Endometrium (tissue), 2 donors: ENCODE data around the gene NDE1.

Experiments used
- FAIRE-seq: peaks from 2 replicates; lab custom pipeline; 2012; peaks lifted over from hg19 to GRCh38; lab: Jason Lieb, UNC
- donor health status: control.
- donor health status: control.

NDE1 gene

GRCh38 chr16:15739464-15739863 is 89.4 kb downstream of the NDE1 start:
- FAIRE-seq: no peak

DNA sequence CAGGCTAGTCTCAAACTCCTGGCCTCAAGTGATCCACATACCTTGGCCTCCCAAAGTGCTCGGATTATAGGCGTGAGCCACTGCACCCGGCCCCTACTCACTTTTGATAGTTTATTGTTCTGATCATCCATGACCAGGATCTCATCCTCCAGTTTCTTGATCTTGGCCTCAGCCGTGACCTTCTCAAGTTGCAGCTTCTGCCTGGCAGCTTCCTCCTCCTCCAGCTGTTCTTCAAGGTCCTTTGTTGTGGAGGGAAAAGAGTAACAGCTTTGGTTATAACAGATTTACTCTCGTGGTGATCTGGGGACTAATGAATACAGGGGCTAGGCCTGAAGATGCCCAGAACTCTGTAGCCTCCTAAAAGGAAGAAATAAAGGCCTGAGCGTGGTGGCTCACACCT is 89.9 kb downstream of the NDE1 start:
- no peak for FAIRE-seq

DNA sequence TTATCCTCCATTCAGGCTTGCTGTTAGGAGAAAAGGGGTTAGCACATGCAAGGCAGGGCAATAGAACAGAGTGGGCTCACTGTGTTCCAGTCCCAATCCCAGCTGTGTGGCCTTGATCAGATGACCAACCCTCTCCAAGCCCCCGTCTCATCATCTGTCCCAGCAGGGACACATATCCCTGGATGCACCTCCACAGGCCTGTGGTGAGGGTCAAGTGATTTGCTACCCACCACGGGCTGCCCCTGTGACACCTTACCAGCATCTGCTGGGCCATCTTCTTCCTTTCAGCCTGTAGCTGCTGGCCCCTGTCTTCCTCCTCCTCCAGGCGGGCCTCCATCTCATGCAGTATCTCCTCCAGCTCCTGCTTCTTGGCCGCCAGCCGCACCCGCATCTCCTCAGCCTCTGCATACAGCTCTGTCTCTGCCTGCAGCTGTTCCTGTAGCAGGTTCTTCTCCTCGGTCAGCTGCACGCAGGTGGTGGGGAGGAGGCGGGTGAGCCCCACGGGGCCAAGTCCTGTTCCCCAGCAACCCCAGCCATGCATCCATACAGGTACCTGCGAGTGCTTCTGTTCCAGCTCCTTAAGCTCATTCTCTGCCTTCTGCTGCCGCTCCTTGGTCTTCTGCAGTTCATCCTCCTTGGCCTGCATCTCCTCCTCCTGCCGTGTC is 91.3 kb downstream of the NDE1 start:
- FAIRE-seq: no peak

DNA sequence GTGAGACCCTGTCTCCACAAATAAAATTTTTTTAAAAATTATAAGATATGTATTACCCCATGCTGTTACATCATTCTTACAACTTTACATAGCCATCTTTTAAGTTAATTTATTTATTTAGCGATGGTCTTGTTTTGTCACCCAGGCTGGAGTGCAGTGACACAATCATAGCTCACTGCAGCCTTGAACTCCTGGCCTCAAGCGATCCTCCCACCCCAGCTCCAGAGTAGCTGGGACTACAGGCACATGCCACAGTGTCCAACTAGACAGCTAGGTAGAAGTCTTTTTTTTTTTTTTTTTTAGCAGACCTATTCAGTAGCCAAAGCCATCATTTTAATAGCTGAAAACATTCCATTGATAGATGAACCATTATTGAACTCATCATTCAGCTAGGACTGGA is 92.7 kb downstream of the NDE1 start:
- FAIRE-seq: no peak

DNA sequence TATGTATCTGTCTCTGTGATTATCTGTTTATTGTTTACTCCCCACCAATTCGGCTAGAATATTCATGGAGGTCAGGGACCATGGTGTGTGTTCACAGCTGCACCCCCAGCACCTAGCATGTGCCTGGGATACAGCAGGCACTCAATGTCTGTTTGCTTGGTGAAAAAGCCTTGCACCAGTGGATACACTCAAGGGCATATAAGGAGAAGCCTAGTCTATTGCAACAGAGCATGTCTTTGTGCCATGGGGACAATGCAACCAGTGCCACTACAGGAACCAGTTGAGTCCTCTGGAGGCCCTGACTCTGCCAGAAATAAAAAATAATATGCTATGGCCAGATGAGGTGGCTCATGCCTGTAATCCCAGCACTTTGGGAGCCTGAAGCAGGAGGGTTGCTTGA is 93.6 kb downstream of the NDE1 start:
- no peak for FAIRE-seq

- no peak for FAIRE-seq
Measured at GRCh38 chr16:15746332-15746731, 96.3 kb downstream of the NDE1 start.

DNA sequence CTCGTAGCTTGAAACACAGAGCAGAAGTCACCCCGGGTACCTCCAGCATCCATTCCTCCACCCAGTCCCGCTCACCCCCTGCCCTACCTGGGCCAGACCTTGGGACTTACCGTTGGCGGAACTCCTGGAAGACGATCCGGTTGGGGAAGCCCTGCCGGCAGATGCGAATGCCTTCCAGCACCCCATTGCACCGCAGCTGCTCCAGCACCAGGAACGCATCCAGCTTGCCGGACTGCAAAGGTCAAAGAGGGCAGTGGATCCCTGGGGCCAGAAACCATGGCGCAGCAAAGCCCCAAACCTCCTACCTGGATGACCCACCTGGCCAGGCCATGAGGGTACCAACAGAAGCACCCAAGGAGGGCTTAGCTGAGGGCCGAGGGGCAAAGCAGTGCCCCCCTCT is 97.9 kb downstream of the NDE1 start:
- no peak for FAIRE-seq

DNA sequence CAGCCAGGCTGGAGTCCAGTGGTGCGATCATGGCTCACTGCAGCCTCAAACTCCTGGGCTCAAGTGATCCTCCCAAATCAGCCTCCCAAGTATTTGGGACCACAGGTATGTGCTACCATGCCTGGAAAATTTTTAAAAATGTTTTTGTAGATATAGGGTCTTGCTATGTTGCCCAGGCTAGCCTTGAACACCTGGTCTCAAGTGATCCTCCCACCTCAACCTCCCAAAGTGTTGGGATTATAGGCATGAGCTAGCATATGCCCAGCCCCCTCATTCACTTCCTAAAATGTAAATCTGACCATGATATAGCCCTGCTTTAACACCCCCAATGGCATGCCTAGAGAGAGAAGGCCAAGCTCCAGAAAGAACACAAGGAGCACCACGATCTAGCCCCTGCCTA is 98.6 kb downstream of the NDE1 start:
- FAIRE-seq: no peak

DNA sequence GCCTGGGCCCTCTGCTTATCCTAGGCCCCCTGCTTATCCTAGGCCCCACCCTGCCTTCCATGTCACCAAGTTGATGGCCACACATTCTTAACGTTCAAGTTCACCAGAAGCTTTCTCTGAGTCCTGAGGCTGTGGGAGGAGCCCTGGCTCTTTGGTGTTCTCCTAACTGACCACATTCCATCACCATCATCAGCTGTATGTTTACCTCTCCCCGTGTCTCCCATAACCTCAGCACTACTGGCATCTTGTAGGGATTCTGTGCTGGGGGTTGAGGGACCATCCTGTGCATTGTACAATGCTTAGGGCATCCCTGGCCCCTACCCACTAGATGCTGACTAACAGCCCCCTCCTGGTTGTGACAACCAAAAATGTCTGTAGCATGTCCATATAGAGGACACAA is 99.3 kb downstream of the NDE1 start:
- FAIRE-seq: no peak

DNA sequence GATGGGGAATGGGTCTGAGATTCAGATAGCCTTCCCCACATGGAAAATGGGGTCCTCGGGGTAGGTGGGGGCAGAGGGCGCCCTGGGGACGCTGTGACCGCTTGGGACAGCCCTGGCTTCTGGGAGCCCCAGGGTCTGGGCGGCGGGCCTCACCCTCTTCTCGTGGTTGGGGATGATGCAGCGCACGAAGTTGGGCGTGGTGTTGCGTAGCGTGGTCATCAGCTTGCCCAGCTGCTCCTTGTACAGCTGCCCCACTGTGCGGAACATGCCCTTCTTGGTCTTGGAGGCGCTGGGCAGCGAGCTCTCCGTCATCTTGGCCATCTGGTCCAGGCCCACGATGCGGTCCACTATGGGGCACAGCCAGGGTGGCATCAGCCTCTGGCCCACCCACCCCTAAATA is 99.9 kb downstream of the NDE1 start:
- FAIRE-seq: no peak

GRCh38 chr16:15751940-15752339 is 101.9 kb downstream of the NDE1 start:
- no peak for FAIRE-seq

- no peak for FAIRE-seq
Measured at GRCh38 chr16:15752717-15753488, 102.9 kb downstream of the NDE1 start.

GRCh38 chr16:15754821-15755534 is 104.9 kb downstream of the NDE1 start:
- FAIRE-seq: no peak

- FAIRE-seq: no peak
Measured at GRCh38 chr16:15757077-15757386, 107.0 kb downstream of the NDE1 start.

GRCh38 chr16:15757630-15758251 is 107.7 kb downstream of the NDE1 start:
- FAIRE-seq: no peak

DNA sequence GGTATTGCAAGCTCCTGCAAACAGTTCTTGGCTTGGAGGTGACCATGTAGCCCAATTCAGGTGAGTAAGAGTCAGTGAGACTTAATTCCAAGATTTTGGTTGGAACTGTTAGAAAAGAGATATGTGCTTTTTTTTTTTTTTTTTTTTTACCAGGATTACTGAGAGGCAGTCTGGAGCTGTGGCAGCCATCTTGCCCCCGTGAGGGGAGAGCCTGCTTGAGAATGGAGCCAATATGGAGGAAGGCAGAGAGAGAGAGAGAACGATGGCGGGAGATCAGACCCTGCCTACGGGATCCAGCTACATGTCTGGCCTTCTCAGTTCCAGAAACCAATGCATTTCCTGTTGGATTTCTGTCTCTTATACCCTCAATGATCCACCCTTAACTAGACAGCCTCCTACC is 109.0 kb downstream of the NDE1 start:
- no peak for FAIRE-seq

DNA sequence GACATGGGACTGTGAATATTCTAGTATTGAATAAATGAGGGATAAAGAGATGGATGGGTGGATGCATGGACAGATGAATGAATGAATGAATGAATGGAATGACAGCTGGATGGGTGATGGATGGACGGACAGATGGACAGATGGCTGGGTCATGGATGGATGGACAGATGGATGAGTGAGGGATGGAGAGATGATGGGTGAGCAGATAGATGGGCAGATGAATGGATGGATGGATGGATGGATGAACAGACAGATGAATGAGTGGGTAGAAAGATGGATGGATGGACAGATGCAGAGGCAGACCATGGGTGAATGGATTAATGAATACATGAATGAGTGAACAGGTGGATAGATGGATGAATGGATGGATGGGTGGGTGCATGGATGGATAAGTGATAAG is 110.1 kb downstream of the NDE1 start:
- FAIRE-seq: no peak

GRCh38 chr16:15764112-15764511 is 114.1 kb downstream of the NDE1 start:
- FAIRE-seq: no peak

DNA sequence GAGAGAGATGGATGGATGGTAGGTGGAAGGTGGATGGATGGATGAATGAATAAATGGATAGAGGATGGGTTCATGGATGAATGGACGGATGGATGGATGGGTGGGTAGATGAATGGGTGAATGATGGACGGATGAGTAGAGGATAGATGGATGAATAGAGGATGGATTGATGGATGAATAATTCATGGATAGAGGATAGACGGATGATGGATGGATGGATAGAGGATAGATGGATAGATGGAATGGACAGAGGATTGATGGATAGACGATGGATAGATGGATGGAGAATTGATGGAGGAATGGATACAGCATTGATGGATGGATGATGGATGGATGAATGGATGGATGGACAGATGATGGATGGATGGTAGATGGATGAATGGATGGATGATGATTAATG is 115.1 kb downstream of the NDE1 start:
- FAIRE-seq: no peak

DNA sequence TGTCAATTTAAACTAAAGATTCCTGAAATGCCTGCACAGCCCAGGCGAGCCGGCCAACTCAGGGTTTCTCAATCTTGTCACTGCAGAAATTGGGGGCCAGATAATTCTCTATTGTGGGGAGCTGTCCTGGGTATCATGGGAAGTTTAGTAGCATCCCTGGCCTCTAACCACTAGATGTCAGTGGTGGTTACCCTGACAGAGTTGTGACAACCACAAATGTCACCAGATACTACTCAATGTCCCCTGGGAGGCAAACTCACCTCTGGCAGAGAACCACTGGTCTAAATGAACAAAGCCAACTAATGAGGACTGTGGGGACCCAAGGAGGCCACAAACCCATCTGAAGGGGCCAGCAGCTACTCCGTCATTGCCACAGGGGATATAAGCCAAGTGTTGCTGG is 115.8 kb downstream of the NDE1 start:
- FAIRE-seq: no peak

- FAIRE-seq: no peak
Measured at GRCh38 chr16:15766918-15767317, 116.9 kb downstream of the NDE1 start.

DNA sequence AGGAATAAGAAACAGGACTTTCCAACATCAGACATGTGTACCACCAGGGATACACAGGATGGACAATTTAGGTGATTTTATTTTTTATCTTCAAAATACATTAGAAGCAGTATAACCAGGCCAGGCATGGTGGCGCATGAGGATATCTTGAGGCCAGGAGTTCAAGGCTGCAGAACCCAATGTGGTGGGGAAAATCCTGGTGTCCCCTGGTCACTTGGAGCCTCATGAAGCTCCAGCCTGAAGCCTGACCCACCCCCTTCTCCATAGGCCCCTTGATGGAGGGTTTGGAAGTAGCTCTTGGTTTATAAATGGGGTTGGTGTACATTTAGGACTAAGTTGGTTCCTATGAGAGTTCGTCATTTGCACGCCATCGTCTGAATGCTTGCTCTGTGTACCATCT is 118.2 kb downstream of the NDE1 start:
- FAIRE-seq: no peak

- no peak for FAIRE-seq
Measured at GRCh38 chr16:15769239-15769638, 119.2 kb downstream of the NDE1 start.
